ENCODE measurements around the gene ULBP1.
A peak's percentile ranks its signal among the peaks of the same experiment; 100 is the strongest.
"Not testable (repeated sequence)": the region's sequence is repeated elsewhere in the genome, so short reads cannot be mapped to it uniquely, and the experiment has no call there.

ULBP1 gene

DNA sequence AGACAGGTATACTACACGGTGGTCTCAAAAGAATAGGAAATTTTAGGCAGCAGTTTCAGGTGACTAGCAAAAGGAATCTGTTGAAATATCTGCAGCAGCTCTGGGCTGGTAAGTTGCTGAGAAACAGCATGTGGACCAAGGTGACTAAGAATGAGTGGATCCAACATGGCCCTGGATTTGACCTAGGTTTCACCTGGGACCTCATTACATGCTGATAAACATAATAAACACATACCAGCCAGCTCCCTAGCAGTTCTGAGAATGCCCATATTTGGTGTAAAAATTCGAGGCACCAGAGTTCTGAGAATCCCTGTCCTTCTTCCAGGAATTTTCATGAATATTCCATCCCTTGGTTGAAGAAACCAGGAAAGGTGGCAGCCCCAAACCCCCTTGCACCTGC lies 10.4 kb upstream of the ULBP1 start:
- peak; percentile 17 for DNase-seq (ENCODE audit: low read depth)

DNA sequence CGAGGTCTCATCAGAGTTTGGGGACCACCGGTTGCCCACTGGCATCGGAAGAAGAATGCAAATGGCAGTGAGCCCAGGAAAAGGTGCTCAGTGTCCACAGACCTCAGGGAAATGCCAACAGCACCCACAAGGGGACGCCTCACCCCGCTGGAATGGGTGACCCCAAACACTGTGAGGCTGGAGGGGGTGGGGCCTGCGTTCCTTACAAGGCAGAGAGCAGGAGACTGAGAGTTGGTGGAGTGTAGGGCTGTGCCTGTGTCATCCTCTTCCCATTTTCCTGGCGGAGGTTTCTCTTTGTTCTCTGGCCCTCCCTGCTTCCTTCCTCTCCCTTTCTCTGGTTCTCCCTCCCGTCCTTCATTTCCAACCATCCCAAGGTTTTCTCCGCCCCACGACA lies 9.8 kb upstream of the ULBP1 start:
- DNase-seq (ENCODE audit: low read depth) = not testable (repeated sequence)

DNA sequence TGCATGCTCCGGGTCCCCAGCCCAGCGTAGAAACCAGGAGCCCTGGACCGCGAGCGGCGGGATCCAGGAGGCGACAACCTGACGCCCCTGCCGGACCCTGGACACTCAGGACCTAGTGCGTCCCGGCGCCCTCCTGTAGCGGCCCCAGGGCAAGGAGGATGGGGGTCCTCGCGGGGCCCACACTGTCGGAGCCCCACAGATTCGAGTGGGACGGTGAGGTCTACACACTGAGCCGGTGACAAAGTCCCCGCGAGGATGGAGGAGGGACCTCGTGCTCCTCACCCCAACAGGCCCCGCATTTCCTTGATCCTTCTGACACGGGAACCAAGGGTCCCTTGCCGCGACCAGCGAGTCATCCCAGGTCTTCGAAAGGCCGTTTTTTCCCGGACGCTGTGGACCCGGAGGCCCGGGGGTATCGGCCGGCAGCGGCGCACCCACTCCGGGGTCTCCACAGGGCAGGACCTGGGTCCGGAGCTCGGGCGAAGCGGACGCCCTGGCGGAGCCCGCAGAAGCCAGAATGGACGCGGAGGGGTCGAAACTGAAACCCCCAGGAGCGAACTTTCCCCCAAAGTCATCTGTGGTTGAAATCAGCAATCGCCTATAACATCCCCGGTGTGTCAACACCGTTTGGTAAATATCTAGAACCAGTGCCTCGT lies 9.3 kb upstream of the ULBP1 start:
- not testable (repeated sequence) for DNase-seq (ENCODE audit: low read depth)

DNA sequence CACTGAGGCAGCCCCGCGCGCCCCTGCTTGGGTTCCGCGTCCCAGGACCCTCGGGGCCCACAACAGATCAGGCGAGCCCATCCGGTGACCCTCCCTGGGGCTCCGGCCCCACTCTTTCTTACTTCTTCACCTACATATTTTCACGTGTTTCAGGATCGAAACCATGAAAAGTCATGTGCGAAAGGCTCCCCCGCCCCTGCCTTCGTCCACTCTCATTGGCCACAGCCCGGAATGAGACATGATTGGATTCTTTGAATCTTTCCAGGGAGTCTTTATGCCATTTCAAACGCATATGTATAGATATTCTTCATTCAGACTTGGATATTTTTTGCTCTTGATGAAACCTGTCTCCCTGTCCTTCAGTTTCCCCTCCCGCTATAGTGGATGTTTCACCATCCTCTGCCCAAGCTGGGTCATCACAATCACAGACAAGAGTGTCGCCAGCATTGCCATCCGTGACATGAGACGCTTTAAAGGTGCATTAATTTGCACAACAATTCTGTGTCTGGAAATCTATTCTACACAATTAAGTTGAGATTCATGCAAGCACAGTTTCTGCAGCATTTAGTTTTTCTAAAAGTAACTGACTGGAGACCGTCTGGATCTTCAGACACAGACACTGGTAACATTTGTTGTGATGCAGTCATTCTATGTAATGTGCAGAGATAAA lies 8.6 kb upstream of the ULBP1 start:
- not testable (repeated sequence) for DNase-seq (ENCODE audit: low read depth)

DNA sequence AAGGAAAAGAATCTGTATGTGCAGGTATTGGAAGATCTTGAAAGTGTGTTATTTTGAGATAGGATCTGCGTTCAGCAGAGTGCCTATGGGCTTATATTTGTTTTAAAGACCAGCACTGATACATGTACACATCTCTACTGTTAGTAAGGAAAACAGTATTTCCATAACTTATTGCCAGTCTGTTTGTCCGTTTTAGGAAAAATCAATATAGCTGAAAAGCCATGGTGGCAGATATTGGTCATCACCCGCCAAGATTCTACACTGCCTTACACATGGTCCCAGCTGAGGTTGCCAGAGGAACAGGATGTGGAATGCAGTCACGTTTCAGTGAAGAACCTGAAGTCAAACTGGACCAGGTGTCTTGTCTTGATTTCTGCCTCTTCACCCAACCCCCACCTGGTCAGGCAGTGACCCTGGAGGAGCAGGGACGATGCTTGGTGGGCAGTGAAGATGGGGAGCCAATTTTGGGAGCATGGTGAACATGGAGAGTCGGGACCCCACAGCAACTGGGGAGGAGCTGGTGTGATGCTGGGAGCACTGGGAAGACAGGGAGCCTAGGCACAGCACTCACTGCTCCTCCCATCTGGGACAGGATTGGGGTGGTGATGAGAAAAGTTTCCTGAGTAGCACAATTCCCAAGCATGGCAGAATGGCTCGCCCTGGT lies 8.0 kb upstream of the ULBP1 start:
- DNase-seq (ENCODE audit: low read depth) = not testable (repeated sequence)

DNA sequence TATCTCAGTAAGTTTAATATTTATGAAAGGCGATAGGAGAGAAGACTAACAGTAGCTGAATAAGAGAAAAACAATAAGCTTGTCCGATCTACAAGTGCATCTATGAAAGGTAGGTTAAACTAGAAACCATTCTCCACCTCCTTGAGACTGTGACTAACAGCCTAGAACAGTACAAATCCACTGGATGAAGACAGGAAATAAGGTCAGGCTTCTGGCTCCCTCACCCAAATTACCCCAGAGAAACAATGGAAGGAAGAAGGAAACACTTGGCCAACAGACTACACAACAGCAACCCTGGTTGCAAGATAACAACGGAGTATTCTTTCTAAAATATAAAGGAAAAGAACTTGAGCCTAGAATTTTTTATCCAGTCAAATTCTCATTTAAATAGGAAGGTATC lies 5.6 kb upstream of the ULBP1 start:
- not testable (repeated sequence) for DNase-seq (ENCODE audit: low read depth)

DNA sequence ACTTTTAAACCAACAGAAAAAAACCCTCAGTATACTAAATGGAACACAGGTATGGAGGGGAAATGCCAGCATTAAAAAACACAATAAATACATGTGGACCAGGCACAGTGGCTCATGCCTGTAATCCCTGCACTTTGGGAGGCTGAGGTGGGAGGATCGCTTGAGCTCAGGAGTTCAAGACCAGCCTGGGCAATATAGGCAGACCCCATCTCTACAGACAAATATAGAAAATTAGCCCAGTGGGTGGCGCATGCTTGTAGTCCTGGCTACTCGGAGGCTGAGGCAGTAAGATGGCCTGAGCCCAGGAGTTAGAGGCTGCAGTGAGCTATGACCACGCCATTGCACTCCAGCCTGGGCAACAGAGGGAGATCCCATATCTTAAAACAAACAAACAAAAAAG lies 3.9 kb upstream of the ULBP1 start:
- DNase-seq (ENCODE audit: low read depth) = not testable (repeated sequence)

DNA sequence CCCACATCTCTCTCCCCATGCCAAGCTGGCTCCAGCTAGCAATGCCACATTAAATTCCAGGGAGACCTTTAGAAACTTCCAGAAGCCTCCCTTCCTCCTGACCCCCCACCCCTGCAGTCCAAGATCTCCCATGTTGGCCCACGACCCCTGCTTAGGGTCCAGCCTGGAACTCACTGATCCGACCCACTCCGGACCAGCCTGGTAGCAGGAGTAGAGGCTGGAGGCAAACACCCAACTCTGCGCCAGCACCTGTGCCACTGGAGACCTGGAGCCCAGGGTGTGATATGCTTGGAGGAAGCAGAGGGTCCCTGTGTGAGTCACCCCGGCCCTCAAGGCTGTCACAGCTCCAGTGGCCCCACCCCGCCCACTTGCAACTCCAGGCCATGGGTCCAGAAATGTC lies 3.3 kb upstream of the ULBP1 start:
- no peak for DNase-seq (ENCODE audit: low read depth)

DNA sequence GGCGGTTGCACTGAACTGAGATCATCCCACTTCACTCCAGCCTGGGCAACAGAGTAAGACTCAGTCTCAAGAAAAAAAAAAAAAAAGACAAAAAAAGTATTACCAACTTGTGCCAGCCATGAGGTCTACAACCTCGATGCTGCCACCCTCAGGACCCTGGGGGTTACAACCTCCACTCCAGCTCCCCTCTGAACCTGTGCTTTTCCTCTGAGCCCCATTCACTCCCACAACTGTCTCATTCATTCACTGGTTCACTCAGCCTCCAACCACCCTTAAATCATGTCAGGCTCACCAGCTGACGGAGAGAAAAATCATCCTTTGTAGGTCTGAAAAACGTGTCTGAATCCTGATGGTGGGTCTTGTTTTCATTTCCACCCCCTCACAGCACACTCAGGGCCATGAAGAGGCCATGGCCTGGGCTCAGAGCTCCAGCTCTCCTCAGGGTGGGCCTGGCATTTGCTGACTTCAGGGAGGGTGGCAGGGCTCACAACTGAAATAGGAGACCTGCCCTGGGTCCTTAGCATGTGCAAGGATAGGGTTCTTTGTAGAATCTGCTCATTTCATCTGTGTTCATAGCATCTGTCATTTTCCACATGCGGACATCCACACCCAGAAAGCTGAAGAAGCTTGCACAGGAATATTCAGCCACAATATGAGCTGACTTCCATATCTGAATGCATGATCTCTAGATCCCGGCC lies 1.9 kb upstream of the ULBP1 start:
- peak; percentile 30 for DNase-seq (ENCODE audit: low read depth)

DNA sequence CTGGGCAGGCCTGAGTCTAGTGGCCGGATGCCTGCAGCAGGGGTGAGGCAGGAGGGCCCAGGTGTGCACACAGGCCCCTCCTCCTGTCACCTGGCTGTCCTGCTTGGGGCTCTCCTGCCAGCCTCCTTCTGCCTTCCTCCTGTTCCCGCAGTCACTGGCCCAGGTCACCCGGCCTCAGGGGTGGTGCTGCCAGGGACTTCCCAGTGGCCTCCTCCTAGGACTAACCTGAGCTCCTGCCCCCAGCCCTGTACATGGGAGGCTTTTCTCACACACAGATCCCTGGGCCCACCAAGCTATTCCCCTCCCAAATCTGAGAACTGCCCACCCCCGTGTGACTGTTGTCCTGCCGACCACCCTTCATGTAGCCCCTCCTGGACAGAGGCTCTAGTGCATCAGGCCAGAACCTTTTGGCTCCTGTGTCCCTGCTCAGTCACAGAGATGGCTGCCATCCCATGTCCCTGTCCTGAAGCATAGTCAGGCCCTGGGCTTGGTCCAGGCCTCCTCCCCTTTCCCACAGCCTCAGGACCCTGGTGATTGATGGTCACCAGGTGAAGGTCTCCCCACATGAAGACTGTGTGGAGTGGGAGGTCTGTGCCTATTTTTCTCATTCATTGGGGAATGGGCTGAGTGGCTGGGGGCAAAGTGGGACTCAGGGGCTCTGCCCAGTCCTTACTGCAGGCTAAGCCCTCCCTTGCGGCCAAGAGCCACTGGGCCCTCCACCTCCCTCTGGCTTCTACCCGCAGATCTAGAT lies 1.1 kb upstream of the ULBP1 start:
- no peak for DNase-seq (ENCODE audit: low read depth)

DNA sequence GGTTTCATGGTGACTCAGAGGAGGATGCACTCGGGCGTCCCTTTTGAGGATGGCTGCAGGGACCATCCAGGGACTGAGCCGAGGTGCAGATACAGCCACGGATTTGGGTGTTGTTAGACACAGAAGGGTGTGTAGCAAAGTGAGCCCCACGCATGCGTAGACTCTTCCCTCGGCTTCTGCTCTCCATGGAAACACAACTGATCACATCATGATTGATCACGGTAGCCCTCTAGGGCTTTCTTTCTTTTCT lies 606 bp upstream of the ULBP1 start:
- peak; percentile 83 for DNase-seq (ENCODE audit: low read depth)

DNA sequence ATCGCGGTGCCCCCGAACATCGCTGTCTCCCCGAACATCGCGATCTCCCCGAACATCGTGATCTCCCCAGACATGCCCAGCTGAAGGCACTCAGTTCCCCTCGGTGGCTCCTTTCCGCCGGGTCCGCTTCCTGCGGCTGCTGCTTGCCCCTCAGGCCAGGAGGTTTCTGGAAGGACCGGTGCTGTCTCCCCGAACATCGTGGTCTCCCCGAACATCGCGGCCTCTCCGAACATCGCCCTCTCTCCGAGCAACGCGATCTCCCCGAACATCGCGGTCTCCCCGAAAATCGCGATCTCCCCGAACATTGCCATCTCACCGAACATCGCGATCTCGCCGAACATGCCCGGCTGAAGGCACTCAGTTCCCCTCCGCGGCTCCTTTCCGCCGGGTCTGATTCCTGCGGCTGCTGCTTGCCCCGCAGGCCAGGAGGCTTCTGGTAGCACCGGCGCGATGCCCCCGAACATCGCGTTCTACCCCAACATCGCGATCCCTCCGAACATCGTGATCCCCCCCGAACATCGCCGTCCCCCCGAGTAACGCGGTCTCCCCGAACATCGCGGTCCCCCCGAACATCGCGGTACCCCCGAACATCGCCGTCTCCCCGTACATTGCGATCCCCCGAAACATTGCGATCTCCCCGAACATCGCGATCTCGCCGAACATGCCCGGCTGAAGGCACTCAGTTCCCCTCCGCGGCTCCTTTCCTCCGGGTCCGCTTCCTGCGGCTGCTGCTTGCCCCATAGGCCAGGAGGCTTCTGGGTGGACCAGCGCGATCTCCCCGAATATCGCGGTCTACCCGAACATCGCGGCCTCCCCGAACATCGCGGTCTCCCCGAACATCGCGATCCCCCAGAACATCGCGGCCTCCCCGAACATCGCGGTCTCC lies 808 bp downstream of the ULBP1 start:
- DNase-seq (ENCODE audit: low read depth) = peak; percentile 34

DNA sequence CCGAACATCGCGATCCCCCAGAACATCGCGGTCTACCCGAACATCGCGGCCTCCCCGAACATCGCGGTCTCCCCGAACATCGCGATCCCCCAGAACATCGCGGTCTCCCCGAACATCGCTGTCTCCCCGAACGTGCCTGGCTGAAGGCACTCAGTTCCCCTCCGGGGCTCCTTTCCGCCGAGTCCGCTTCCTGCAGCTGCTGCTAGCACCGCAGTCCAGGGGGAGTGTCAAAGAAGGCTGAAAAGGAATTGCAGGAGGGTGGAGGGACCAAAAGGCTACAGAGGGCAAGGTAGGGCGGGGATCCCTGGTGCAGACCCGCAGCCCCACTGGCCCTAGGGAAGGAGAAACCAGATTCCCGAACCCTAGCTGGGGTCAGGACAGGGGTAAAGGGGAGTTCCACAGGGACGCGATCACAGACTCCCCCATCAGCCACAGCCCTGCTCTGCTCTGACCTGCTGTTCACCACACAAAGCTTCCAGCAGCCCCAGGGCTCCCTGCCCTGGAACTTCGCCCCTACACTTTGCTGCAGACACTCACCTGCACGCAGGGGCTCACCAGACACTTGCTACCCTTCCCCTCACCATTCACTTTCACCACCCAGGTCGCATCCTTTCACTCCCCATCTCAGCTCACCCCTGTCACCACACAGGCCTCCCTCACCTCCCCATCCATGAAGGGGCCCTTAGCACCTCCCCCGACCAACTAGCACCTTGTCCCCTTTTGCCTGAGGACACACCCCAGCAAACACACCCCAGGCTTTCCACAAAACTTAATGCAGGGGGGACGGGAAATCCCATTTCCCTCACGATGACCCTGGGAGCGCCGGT lies 1.7 kb downstream of the ULBP1 start:
- DNase-seq (ENCODE audit: low read depth) = no peak

DNA sequence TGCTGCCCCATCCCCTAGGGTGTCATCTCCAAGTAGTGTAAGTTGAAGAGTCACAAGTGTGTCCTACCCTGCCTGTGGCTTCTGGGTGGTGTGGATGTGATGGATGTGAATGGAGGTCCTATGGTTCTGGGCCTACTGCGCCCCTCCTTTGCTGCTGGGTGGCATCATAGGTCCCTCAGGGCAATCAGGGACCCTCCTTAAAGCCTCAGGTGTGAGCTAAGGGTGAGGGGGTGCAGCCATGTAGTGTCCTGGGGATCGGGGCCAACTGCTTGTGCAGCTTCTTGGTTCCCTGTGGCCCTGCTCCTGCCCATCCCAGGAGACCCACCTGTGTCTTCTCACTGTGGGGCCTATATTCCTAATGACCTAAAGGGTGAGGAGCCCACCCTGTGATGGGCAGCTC lies 2.6 kb downstream of the ULBP1 start:
- DNase-seq (ENCODE audit: low read depth) = not testable (repeated sequence)

DNA sequence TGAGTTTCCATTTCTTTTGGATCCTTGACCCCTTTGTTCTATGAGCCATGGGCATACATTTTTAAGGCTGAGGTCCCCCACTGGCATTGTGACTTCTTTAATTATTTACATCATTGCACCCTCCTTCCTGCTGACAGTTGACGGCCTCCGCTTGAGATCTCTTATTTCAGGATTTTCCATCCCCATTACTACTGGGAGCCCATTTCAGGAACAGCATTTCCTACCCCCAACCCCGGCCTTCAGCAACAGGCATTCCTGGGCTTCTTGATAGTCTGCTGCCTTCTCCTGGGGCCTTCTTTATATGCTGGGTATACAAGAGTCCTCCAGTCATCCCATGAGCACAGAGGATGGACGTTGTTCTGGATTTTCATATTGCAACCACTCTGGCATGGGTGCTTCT lies 3.8 kb downstream of the ULBP1 start:
- DNase-seq (ENCODE audit: low read depth) = no peak

DNA sequence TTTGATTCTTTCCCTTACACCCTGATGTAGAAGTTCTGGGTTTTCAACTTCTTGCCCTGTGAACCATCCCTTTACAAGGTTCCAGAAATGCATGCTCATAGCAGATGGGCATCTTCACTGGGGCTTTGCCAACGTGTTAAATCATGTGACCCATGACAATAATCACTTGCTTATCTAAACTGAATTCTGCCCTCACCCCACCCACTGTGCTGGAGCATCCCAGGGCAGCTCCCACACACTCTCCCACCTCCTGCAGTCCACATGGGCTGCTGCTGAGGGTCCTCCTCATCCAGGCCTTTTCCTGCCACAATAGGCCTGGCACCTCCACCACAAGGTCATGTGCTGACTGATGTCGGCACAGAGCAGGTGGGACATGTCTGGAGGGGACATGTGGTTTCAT lies 4.3 kb downstream of the ULBP1 start:
- not testable (repeated sequence) for DNase-seq (ENCODE audit: low read depth)

DNA sequence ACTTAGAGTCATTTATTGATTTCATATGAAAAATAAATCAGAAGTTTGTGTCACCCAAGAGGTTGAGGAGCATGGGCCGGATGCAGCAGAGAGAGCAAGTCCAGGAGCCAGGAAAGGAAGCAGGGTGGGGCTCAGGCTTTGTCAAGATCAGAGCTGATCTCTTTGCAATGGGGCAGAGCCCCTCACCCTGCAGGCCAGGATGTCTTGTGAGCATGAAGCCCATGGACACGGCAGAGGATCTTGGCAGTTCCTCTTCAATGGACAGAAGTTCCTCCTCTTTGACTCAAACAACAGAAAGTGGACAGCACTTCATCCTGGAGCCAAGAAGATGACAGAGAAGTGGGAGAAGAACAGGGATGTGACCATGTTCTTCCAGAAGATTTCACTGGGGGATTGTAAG lies 5.2 kb downstream of the ULBP1 start:
- DNase-seq (ENCODE audit: low read depth) = not testable (repeated sequence)

DNA sequence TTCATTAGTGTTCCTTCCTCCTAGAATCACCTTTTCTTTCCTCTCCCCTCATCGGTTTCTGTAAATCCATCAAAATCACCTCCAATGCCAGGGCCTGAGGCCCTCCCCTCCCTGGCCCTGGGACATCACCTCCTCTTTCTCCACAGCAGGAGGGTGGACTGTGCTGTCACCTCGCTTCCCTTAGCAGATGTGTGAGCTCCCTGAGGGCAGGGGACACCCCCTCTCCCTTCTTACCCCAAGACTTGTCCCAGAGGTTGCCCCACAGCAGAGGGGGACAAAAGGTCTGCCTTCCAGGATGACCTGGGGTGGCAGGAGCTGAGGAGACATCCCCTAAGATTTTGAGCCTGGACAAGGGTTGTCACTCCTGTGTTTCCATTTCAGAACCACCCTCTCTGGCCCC lies 5.9 kb downstream of the ULBP1 start:
- DNase-seq (ENCODE audit: low read depth) = no peak

DNA sequence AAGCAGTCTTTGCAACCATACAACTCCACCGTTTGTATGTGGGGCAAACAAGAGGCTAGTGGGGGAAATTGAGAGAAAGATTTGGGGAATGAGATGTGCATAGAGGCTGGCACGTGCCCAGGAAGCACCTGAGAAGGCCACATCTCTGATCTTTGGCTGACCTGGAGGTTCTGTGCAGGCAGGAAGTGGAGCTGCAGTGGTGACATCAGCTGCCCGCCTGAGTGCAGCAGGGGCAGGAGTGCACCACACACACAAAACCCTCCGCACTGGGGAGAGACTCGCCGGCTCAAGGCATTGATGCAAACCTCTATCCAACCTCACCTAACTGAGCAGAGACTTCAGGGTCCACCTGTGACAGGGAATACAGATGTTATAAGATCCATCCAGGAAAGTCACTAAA lies 10.7 kb downstream of the ULBP1 start:
- DNase-seq (ENCODE audit: low read depth) = not testable (repeated sequence)

DNA sequence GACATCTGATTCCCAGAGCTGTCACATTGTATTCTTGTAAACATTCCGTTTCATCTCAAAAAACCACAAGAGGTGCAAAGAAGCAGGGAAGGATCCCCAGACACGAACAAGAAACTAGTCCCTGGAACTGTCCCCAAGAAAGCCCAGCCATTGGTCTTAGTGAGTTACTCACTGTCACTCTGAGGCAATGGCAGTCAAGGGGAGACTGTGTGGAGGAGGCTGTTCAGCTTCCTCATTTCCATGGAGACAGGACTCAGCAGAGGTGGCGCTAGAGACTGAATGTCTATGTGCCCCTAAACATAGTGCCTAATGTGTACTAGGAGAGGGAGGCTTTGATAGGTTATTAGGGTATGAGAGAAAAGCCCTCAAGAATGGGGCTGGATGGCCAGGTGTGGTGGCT lies 11.1 kb downstream of the ULBP1 start:
- no peak for DNase-seq (ENCODE audit: low read depth)

DNA sequence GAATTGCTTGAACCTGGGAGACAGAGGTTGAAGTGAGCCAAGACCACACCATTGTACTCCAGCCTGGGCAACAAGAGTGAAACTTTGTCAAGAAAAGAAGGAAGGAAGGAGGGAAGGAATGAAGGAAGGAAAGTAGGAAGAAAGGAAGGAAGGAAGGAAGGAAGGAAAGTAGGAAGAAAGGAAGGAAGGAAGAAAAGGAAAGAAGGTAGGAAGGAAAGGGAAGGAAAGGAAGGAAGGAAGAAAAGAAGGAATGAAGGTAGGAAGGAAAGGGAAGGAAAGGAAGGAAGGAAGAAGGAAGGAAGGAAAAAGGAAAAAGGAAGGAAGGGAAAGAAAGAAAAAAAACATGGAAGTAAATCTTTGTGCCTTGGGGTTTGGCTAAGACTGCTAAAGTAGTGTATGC lies 11.7 kb downstream of the ULBP1 start:
- no peak for DNase-seq (ENCODE audit: low read depth)
